Small intestine (tissue), 7 donors: ENCODE measurements around the gene ARL14. TPM values are rescaled to one million over a fixed set of nuclear protein-coding genes. Genes with fewer than 3 reads are reported as not detected.

ENCODE experiments used
- DNase-seq, 2 donors: peaks; one replicate each; pipeline versions ENCODE4 v3.0.0 to v3.0.0-alpha.2; 2013
- FAIRE-seq: peaks from 2 replicates; lab custom pipeline; 2012; peaks lifted over from hg19 to GRCh38; lab: Jason Lieb, UNC
- H3K27ac ChIP-seq, 3 donors: one replicate each; pipeline ENCODE4 v1.5.1; 2013; ENCODE audit warnings: low read length in 2 of 3, mild to moderate bottlenecking in 2 of 3, control low read depth in 1 of 3, inconsistent platforms in 1 of 3, low read depth in 1 of 3, moderate library complexity in 1 of 3
- H3K27me3 ChIP-seq, 3 donors: one replicate each; pipeline ENCODE4 v1.6.1; 2013; ENCODE audit warnings: low read length in 3 of 3, inconsistent platforms in 1 of 3; ENCODE audit not compliant: control insufficient read depth in 3 of 3, insufficient read depth in 3 of 3
- H3K36me3 ChIP-seq, 3 donors: one replicate each; pipeline ENCODE4 v1.6.1; 2013; ENCODE audit warnings: low read length in 3 of 3, inconsistent platforms in 1 of 3, low read depth in 1 of 3, mild to moderate bottlenecking in 1 of 3, moderate library complexity in 1 of 3; ENCODE audit not compliant: control insufficient read depth in 3 of 3, insufficient read depth in 2 of 3
- H3K4me1 ChIP-seq, 3 donors: one replicate each; pipeline ENCODE4 v1.6.1; 2013; ENCODE audit warnings: low read length in 2 of 3, inconsistent platforms in 1 of 3, low read depth in 1 of 3, mild to moderate bottlenecking in 1 of 3, moderate library complexity in 1 of 3; ENCODE audit not compliant: control insufficient read depth in 3 of 3, insufficient read depth in 2 of 3
- H3K4me3 ChIP-seq, 3 donors: one replicate each; pipeline ENCODE4 v1.5.1; 2013; ENCODE audit warnings: low read length in 3 of 3, control low read depth in 1 of 3, inconsistent platforms in 1 of 3, low read depth in 1 of 3, mild to moderate bottlenecking in 1 of 3, moderate library complexity in 1 of 3
- H3K9me3 ChIP-seq, 2 donors: one replicate each; pipeline ENCODE4 v1.6.1; 2013; ENCODE audit warnings: low read depth in 1 of 2, low read length in 1 of 2; ENCODE audit not compliant: control insufficient read depth in 2 of 2, insufficient read depth in 1 of 2
- WGBS, 3 donors: extraction: QIAGEN DNeasy Blood & Tissue Kit; methylation state at CpG; one replicate each; pipeline ENCODE4 v1.1.7; 2013; 5-methylcytosine and 5-hydroxymethylcytosine counted together
- polyA plus RNA-seq, 4 donors: library from polyadenylated mRNA; stranded (reverse) in 3 of 4; unstranded in 1 of 4; fragments of 200-250 nt in 3 of 4; fragments of 120-200 nt in 1 of 4; gene quantifications; one replicate each; pipeline versions ENCODE4 v1.2.1 to v1.2.3, GENCODE V29; 2013
- donor health status: healthy with polysubstance abuse.
- donor health status: control.
- donor health status: control.
- donor health status: Bipolar disorder and iron deficiency.
- donor health status: healthy.

ARL14 gene
- polyA plus RNA-seq, 4 donors = 6.0 to 211 (median 63.5) TPM

DNA sequence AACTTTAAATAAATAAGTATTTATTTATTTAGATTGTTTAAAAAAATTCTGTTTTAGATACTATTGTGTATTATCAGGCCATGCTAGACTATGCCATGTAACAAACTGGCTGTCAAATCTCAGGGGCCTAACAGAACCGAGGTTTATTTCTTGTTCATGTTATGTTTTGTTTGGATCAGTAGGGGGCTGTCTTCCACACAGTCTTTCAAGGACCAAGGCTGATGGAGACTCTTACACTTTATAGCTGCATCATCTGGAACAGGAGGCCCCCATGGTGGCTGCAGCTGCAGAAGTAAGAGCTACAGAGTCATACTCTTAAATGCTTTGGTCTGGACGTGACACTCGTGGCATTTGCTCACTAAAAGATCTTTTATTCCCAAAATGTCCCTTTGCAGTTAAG is 33.0 kb upstream of the ARL14 start:
- Histone ChIP-seq H3K36me3 (no peaks in the 10 kb centered on the region), H3K9me3 (no peaks in the 10 kb centered on the region), H3K4me1 (no peaks in the 10 kb centered on the region), H3K27ac (no peak overlapping the region), H3K27me3 (no peaks in the 10 kb centered on the region), H3K4me3 (no peak overlapping the region)
- FAIRE-seq = no peak
- WGBS, 3 donors = 79 to 89% (median 88%) methylated on average over 3 of the region's 3 CpGs
- no peak for DNase-seq

GRCh38 chr3:160644491-160644890 is 32.5 kb upstream of the ARL14 start:
- DNase-seq (no peak), FAIRE-seq (no peak)
- Histone ChIP-seq H3K4me3 (no peak overlapping the region), H3K9me3 (no peaks in the 10 kb centered on the region), H3K27me3 (no peaks in the 10 kb centered on the region), H3K36me3 (no peaks in the 10 kb centered on the region), H3K27ac (no peak overlapping the region), H3K4me1 (no peaks in the 10 kb centered on the region)
- 76 to 84% (median 79%) methylated on average over 2 of the region's 2 CpGs for WGBS, 3 donors

GRCh38 chr3:160648701-160649100 is 28.3 kb upstream of the ARL14 start:
- DNase-seq (peak in 1 of 2 donors; percentile 46), FAIRE-seq (peak; percentile 41)
- Histone ChIP-seq H3K36me3 (no peaks in the 10 kb centered on the region), H3K9me3 (no peaks in the 10 kb centered on the region), H3K27ac (no peak overlapping the region), H3K4me3 (no peak overlapping the region), H3K4me1 (no peaks in the 10 kb centered on the region), H3K27me3 (no peaks in the 10 kb centered on the region)

GRCh38 chr3:160649596-160649995 is 27.4 kb upstream of the ARL14 start:
- Histone ChIP-seq H3K4me1 (no peaks in the 10 kb centered on the region), H3K27me3 (no peaks in the 10 kb centered on the region), H3K4me3 (no peak overlapping the region), H3K36me3 (no peaks in the 10 kb centered on the region), H3K27ac (no peak overlapping the region), H3K9me3 (no peaks in the 10 kb centered on the region)
- no peak for FAIRE-seq
- 87 to 93% (median 93%) methylated on average over 3 of the region's 3 CpGs for WGBS, 3 donors
- no peak for DNase-seq

- Histone ChIP-seq H3K4me3 (no peak overlapping the region), H3K4me1 (no peaks in the 10 kb centered on the region), H3K27ac (no peak overlapping the region), H3K9me3 (no peaks in the 10 kb centered on the region), H3K27me3 (no peaks in the 10 kb centered on the region), H3K36me3 (no peaks in the 10 kb centered on the region)
- FAIRE-seq (no peak), DNase-seq (no peak)
Observed at GRCh38 chr3:160653512-160653911, 23.4 kb upstream of the ARL14 start.

GRCh38 chr3:160660902-160661301 is 16.1 kb upstream of the ARL14 start:
- H3K4me3 ChIP-seq = no peak overlapping the region
- FAIRE-seq = no peak
- no peaks in the 10 kb centered on the region for H3K27me3 ChIP-seq
- no peaks in the 10 kb centered on the region for H3K9me3 ChIP-seq
- no peaks in the 10 kb centered on the region for H3K36me3 ChIP-seq
- H3K27ac ChIP-seq = no peak overlapping the region
- H3K4me1 ChIP-seq = peaks cover 0 to 3% (median 0%) of the 10 kb centered on the region in 3 donors
- DNase-seq = no peak
- WGBS, 3 donors = 73 to 80% (median 77%) methylated on average over 5 of the region's 5 CpGs

DNA sequence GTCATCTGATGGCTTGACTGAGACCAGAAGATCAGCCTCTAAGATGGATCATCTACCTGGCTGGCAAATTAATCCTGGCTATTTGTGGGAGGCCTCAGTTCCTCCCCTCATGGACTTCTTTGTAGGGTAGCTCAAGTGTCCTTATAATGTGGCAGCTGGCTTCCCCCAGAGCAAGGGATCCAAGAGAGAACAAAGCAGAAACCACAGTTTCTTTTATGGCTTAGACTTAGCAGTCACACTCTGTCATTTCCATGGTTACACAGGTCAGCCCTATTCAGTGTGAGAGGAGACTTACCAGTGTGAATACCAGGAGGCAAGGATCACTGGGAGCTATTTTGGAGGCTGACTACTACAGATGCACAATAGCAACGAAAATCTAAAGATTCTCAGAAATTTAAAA is 15.3 kb upstream of the ARL14 start:
- whole genome bisulfite sequencing, 3 donors = 52 to 70% (median 60%) methylated on average over 1 of the region's 1 CpG
- FAIRE-seq = no peak

GRCh38 chr3:160665231-160665630 is 11.7 kb upstream of the ARL14 start:
- no peak for FAIRE-seq
- no peak overlapping the region for H3K27ac ChIP-seq

More for the DNA sequence above, 15.3 kb upstream of the ARL14 start:
- Histone ChIP-seq H3K27me3 (no peaks in the 10 kb centered on the region), H3K4me3 (no peak overlapping the region), H3K9me3 (no peaks in the 10 kb centered on the region), H3K4me1 (peaks cover 0 to 8% (median 0%) of the 10 kb centered on the region in 3 donors), H3K36me3 (no peaks in the 10 kb centered on the region), H3K27ac (no peak overlapping the region)
- DNase-seq = peak in 1 of 2 donors; percentile 19

DNA sequence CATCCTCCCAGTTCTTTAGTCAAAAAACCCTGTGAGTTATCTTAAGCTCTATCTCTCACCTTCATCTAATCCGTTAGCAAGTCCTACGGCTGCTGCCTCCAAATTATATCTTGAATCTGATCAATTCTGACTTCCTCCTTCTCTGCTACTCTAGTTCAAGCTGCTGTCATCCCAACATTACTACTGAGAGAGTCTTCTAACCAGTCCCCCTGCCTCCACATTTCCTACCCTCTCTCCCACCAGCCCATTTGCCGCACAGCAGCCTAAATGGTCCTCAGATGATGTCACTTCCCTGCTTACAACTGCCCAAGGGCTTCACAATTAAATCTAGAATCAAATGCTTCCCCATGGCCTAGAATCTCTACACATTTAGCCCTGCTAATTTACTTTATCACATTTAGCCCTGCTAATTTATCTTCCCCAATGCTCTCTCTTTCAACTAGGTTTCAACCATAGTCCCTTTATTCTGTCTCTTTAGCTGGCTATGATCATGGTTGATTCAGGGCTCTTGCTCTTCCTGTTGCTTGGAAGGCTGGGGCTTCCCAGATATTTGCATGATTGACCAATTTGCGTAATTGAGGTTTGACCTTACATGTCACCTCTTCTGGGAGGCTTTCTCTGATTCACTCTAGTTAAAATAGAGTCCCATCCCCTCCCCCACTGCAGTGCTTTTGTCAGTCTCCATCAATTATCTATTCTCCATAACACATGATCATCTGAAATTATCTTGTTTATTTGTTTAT is 11.0 kb upstream of the ARL14 start:
- Histone ChIP-seq H3K4me3 (no peak overlapping the region), H3K9me3 (no peaks in the 10 kb centered on the region), H3K27me3 (no peaks in the 10 kb centered on the region), H3K36me3 (no peaks in the 10 kb centered on the region), H3K4me1 (peaks cover 0 to 14% (median 0%) of the 10 kb centered on the region in 3 donors), H3K27ac (peak overlapping the region in 2 of 3 donors; percentile 48 to 50)
- 61 to 71% (median 69%) methylated on average over 4 of the region's 4 CpGs for WGBS, 3 donors
- no peak for FAIRE-seq
- peak in 1 of 2 donors; percentile 15 for DNase-seq

More at GRCh38 chr3:160665231-160665630, 11.7 kb upstream of the ARL14 start:
- WGBS, 3 donors = 86 to 94% (median 89%) methylated on average over 3 of the region's 3 CpGs
- H3K4me1 ChIP-seq = peaks cover 0 to 14% (median 0%) of the 10 kb centered on the region in 3 donors
- DNase-seq = no peak
- H3K36me3 ChIP-seq = no peaks in the 10 kb centered on the region
- no peak overlapping the region for H3K4me3 ChIP-seq
- no peaks in the 10 kb centered on the region for H3K27me3 ChIP-seq
- H3K9me3 ChIP-seq = no peaks in the 10 kb centered on the region
